IMR-90 (cell line): Measurements from ENCODE around the gene MVP. TPM values are rescaled to one million over a fixed set of nuclear protein-coding genes. Genes with fewer than 3 reads are reported as not detected.

Source experiments
- ATAC-seq: fragments of 200-7000 bp; cut with Tn5 transposase; 2 replicates; pipeline ENCODE4 v1.9.1; 2020; ENCODE audit warnings: low read depth, mild to moderate bottlenecking, moderate library complexity
- BruUV-seq: library from RNA; stranded (reverse); fragments of 400-500 nt; replicated peaks from 2 replicates; lab custom pipeline; 2021; lab: Mats Ljungman, UMichigan
- CTCF ChIA-PET: fragments of 300-600 bp; formaldehyde crosslinking; extraction: SDS; loops from one replicate; lab custom pipeline; 2021; ENCODE audit warnings: antibody characterized with exemption; lab: Yijun Ruan, JAX
- POLR2A ChIA-PET: fragments of 300-600 bp; sonication (Branson Sonifier 250); formaldehyde crosslinking; loops from one replicate; lab custom pipeline; 2022; ENCODE audit warnings: antibody characterized with exemption; ENCODE audit not compliant: unreplicated experiment; lab: Charles Lee
- DNase-seq: peaks from one replicate; pipeline ENCODE4 v3.0.0; 2013
- H2AFZ ChIP-seq: replicated peaks from 2 replicates; pipeline ENCODE3; 2013; ENCODE audit warnings: low read length, mild to moderate bottlenecking; ENCODE audit not compliant: poor library complexity
- H2AK5ac ChIP-seq: 2 replicates; pipeline ENCODE4 v1.6.1; 2013; ENCODE audit warnings: low read depth, low read length, inconsistent platforms
- H2AK9ac ChIP-seq: replicated peaks from 2 replicates; pipeline ENCODE3; 2013; ENCODE audit warnings: mild to moderate bottlenecking, low read depth, low read length, moderate library complexity; ENCODE audit not compliant: poor library complexity
- H2BK120ac ChIP-seq: 2 replicates; pipeline ENCODE4 v1.6.1; 2013; ENCODE audit warnings: low read depth, low read length, inconsistent platforms
- H2BK15ac ChIP-seq: 3 replicates; pipeline ENCODE4 v1.6.1; 2013; ENCODE audit warnings: low read depth, low read length, inconsistent platforms
- H2BK20ac ChIP-seq: 2 replicates; pipeline ENCODE4 v1.6.1; 2013; ENCODE audit warnings: low read depth, mild to moderate bottlenecking, inconsistent platforms, low read length, moderate library complexity
- H2BK5ac ChIP-seq: 2 replicates; pipeline ENCODE4 v1.6.1; 2013; ENCODE audit warnings: mild to moderate bottlenecking, low read depth, low read length, inconsistent platforms; ENCODE audit not compliant: poor library complexity, severe bottlenecking
- H3K14ac ChIP-seq: replicated peaks from 2 replicates; pipeline ENCODE4 v1.6.1; 2013; ENCODE audit warnings: low read depth, low read length, inconsistent platforms
- H3K18ac ChIP-seq: 2 replicates; pipeline ENCODE4 v1.6.1; 2013; ENCODE audit warnings: low read depth, low read length, control low read depth
- H3K23ac ChIP-seq: 2 replicates; pipeline ENCODE4 v1.6.1; 2013; ENCODE audit warnings: low read depth, low read length, inconsistent platforms
- H3K27ac ChIP-seq: 2 replicates; pipeline ENCODE4 v1.5.1; 2013; ENCODE audit warnings: mild to moderate bottlenecking, control low read depth, low read length; ENCODE audit not compliant: insufficient read depth
- H3K27me3 ChIP-seq: 2 replicates; pipeline ENCODE4 v1.6.1; 2013; ENCODE audit warnings: low read length; ENCODE audit not compliant: control insufficient read depth, insufficient read depth
- H3K36me3 ChIP-seq: 2 replicates; pipeline ENCODE4 v1.6.1; 2013; ENCODE audit warnings: low read length, mixed read lengths; ENCODE audit not compliant: control insufficient read depth, insufficient read depth
- H3K4ac ChIP-seq: 2 replicates; pipeline ENCODE4 v1.6.1; 2013; ENCODE audit warnings: low read depth, low read length, inconsistent platforms
- H3K4me1 ChIP-seq: 2 replicates; pipeline ENCODE4 v1.6.1; 2013; ENCODE audit warnings: low read length, mixed read lengths; ENCODE audit not compliant: control insufficient read depth, insufficient read depth
- H3K4me2 ChIP-seq: 2 replicates; pipeline ENCODE4 v1.6.1; 2013; ENCODE audit warnings: low read depth, mild to moderate bottlenecking, control low read depth, low read length, moderate library complexity
- H3K4me3 ChIP-seq: 2 replicates; pipeline ENCODE4 v1.5.1; 2013; ENCODE audit warnings: low read depth, mild to moderate bottlenecking, control low read depth, low read length, moderate library complexity; ENCODE audit not compliant: insufficient read depth
- H3K56ac ChIP-seq: 2 replicates; pipeline ENCODE4 v1.6.1; 2013; ENCODE audit warnings: low read length, inconsistent platforms; ENCODE audit not compliant: insufficient read depth; ENCODE audit errors: extremely low read depth
- H3K79me1 ChIP-seq, 2 experiments: 2 replicates each; pipeline ENCODE4 v1.6.1; 2013; ENCODE audit warnings: low read length in 2 of 2, inconsistent platforms in 1 of 2, low read depth in 1 of 2
- H3K9ac ChIP-seq: 2 replicates; pipeline ENCODE4 v1.6.1; 2013; ENCODE audit warnings: low read depth, low read length, control low read depth
- H3K9me1 ChIP-seq: 2 replicates; pipeline ENCODE4 v1.6.1; 2013; ENCODE audit warnings: low read length, inconsistent platforms; ENCODE audit not compliant: insufficient read depth
- H3K9me3 ChIP-seq: 2 replicates; pipeline ENCODE4 v1.6.1; 2013; ENCODE audit warnings: low read length; ENCODE audit not compliant: control insufficient read depth, insufficient read depth
- H4K20me1 ChIP-seq: 2 replicates; pipeline ENCODE4 v1.6.1; 2013; ENCODE audit warnings: low read length, inconsistent platforms; ENCODE audit not compliant: insufficient read depth
- H4K5ac ChIP-seq: 2 replicates; pipeline ENCODE4 v1.6.1; 2013; ENCODE audit warnings: mild to moderate bottlenecking, low read depth, low read length, control low read depth
- H4K8ac ChIP-seq, 2 experiments: 2 replicates each; pipeline ENCODE4 v1.6.1; 2013; ENCODE audit warnings: low read depth in 2 of 2, low read length in 2 of 2, control low read depth in 1 of 2, inconsistent platforms in 1 of 2
- H4K91ac ChIP-seq: 2 replicates; pipeline ENCODE4 v1.6.1; 2013; ENCODE audit warnings: low read depth, low read length, inconsistent platforms; ENCODE audit not compliant: insufficient read depth
- BHLHE40 ChIP-seq: fragments of 150-350 bp; IDR thresholded peaks from 2 replicates; pipeline ENCODE4 v1.6.1; 2016; ENCODE audit warnings: mild to moderate bottlenecking, low read depth, low read length
- CEBPB ChIP-seq: IDR thresholded peaks from 2 replicates; pipeline ENCODE4 v1.6.1; 2012; ENCODE audit warnings: low read depth, low read length, improper control_type of control experiment
- CHD1 ChIP-seq: IDR thresholded peaks from 2 replicates; pipeline ENCODE4 v1.6.1; 2012; ENCODE audit warnings: low read depth, low read length, improper control_type of control experiment
- ELK1 ChIP-seq: fragments of 150-350 bp; IDR thresholded peaks from 2 replicates; pipeline ENCODE4 v1.6.1; 2016; ENCODE audit warnings: low read depth, mild to moderate bottlenecking, low read length, moderate library complexity, borderline replicate concordance
- FOS ChIP-seq: fragments of 150-350 bp; IDR thresholded peaks from 2 replicates; pipeline ENCODE4 v1.6.1; 2016; ENCODE audit warnings: low read depth, low read length
- MAFK ChIP-seq: IDR thresholded peaks from 2 replicates; pipeline ENCODE4 v1.6.1; 2012; ENCODE audit warnings: low read depth, low read length, improper control_type of control experiment
- MAZ ChIP-seq: IDR thresholded peaks from 2 replicates; pipeline ENCODE4 v1.6.1; 2012; ENCODE audit warnings: low read depth, mild to moderate bottlenecking, low read length, improper control_type of control experiment, moderate library complexity, borderline replicate concordance
- MXI1 ChIP-seq: IDR thresholded peaks from 2 replicates; pipeline ENCODE4 v1.6.1; 2012; ENCODE audit warnings: low read depth, mild to moderate bottlenecking, low read length, moderate library complexity, borderline replicate concordance
- NFE2L2 ChIP-seq: fragments of 150-350 bp; IDR thresholded peaks from 2 replicates; pipeline ENCODE4 v1.6.1; 2016; ENCODE audit warnings: low read depth, mild to moderate bottlenecking, low read length
- POLR2A ChIP-seq: IDR thresholded peaks from 2 replicates; pipeline ENCODE4 v1.6.1; 2012; ENCODE audit warnings: mild to moderate bottlenecking, low read depth, low read length
- RAD21 ChIP-seq: IDR thresholded peaks from 2 replicates; pipeline ENCODE4 v1.6.1; 2012; ENCODE audit warnings: low read length, improper control_type of control experiment
- RCOR1 ChIP-seq: IDR thresholded peaks from 2 replicates; pipeline ENCODE4 v1.6.1; 2012; ENCODE audit warnings: mild to moderate bottlenecking, low read length, improper control_type of control experiment; ENCODE audit not compliant: insufficient replicate concordance
- RFX5 ChIP-seq: IDR thresholded peaks from 2 replicates; pipeline ENCODE4 v1.8.0; 2012; ENCODE audit warnings: low read depth, mild to moderate bottlenecking, low read length, moderate library complexity
- SMC3 ChIP-seq: fragments of 150-350 bp; IDR thresholded peaks from 2 replicates; pipeline ENCODE4 v1.6.1; 2016; ENCODE audit warnings: low read depth, mild to moderate bottlenecking, antibody characterized with exemption, low read length, moderate library complexity
- USF2 ChIP-seq: fragments of 150-350 bp; IDR thresholded peaks from 2 replicates; pipeline ENCODE4 v1.6.1; 2017; ENCODE audit warnings: mild to moderate bottlenecking, antibody characterized with exemption, low read length, low read depth
- WGBS, 2 experiments: methylation state at CpG; one replicate each; pipeline versions ENCODE4 v1.1.5 to v1.1.7; 2013; ENCODE audit warnings: missing lambda C conversion rate in 2 of 2; ENCODE audit not compliant: insufficient read length in 1 of 2; ENCODE audit errors: extremely low coverage in 2 of 2; 5-methylcytosine and 5-hydroxymethylcytosine counted together
- dilution Hi-C: fragments of 300-500 bp; cut with HindIII; formaldehyde crosslinking; loops from one replicate; pipeline ENCODE4 v1.14.3; 2018; ENCODE audit warnings: low sequenced_read_pairs; ENCODE audit not compliant: unreplicated experiment
- in situ Hi-C: fragments of 300-500 bp; cut with MboI; formaldehyde crosslinking; loops from 3 replicates; pipeline ENCODE4 v1.14.3; 2019; ENCODE audit warnings: low sequenced_read_pairs, inconsistent platforms, mixed read lengths
- intact Hi-C: fragments of 100-400 bp; cut with micrococcal nuclease; formaldehyde crosslinking; loops from 2 replicates; pipeline ENCODE4 v1.10.0; 2022
- polyA plus RNA-seq, 3 experiments: library from polyadenylated mRNA; depleted of rRNA; stranded (reverse); fragments of >200 nt; gene quantifications; 2 replicates each; pipeline ENCODE4 v1.2.3, GENCODE V29; 2012; ENCODE audit warnings: low replicate concordance in 1 of 3
- total RNA-seq: library from RNA; depleted of rRNA; stranded (reverse); fragments of >200 nt; gene quantifications from 2 replicates; pipeline ENCODE4 v1.2.3, GENCODE V29; 2012

The MVP gene
- total and polyA plus RNA-seq, 2 of the 4 experiments (the other 2 are of a cell fraction), result 204 to 319 TPM

GRCh38 chr16:29790183-29790948, 29.9 kb upstream of the MVP start, which contains the start of gene KIF22:
Gene KIF22, plus strand, starts transcription at chr16:29790751. Its CDS starts 9 bp downstream, at chr16:29790760.
- Histone ChIP-seq H3K9me3 (no peaks in the 10 kb centered on the region), H2AFZ (peak within 1 kb of the TSS; percentile 98), H3K9me1 (peaks cover 10% of the 10 kb centered on the region), H3K79me1 (peaks cover 18 to 45% of the 10 kb centered on the region in 2 experiments; a peak in 3 of 4 replicates), H4K20me1 (no peaks in the 10 kb centered on the region), H3K4me2 (peak within 1 kb of the TSS; percentile 94), H2AK9ac (peak within 1 kb of the TSS; percentile 71), H3K4me1 (peaks cover 3% of the 10 kb centered on the region), H3K36me3 (no peaks in the 10 kb centered on the region), H3K4ac (peak within 1 kb of the TSS; percentile 95), H4K91ac (peak within 1 kb of the TSS; percentile 92), H4K5ac (peak within 1 kb of the TSS; percentile 95), H3K27ac (peak within 1 kb of the TSS; percentile 77), H2BK15ac (peak within 1 kb of the TSS; percentile 87; the same call in 2 of the 3 replicates), H3K18ac (peak within 1 kb of the TSS; percentile 20), H3K56ac (peak within 1 kb of the TSS; percentile 79), H2AK5ac (peak within 1 kb of the TSS; percentile 94), H4K8ac (peak within 1 kb of the TSS; percentile 99), H2BK120ac (peak within 1 kb of the TSS; percentile 78), H3K23ac (peak within 1 kb of the TSS; percentile 85), H3K9ac (peak within 1 kb of the TSS; percentile 87), H3K14ac (peak within 1 kb of the TSS; percentile 97), H3K27me3 (no peaks in the 10 kb centered on the region), H3K4me3 (peak within 1 kb of the TSS; percentile 77), H2BK20ac (peak within 1 kb of the TSS; percentile 57), H2BK5ac (peak within 1 kb of the TSS; percentile 74)
- ChIA-PET POLR2A (no interaction called here), CTCF (interaction anchor here (0.8 to 1.7 kb wide), 5 partner anchors 14 to 58 kb away, joined by 3 to 4 read pairs (median 3); no protein-coding TSS in a partner anchor)
- DNase-seq (peak; percentile 98), ATAC-seq (peak; percentile 96)
- intact Hi-C loops, result loop anchor here (2.0 kb wide), 1 partner anchor 90 kb away; no protein-coding TSS in a partner anchor
- dilution Hi-C loops, result no loop called here
- 1% methylated on average over 18 of the region's 67 CpGs; no CpG with 5 or more reads in 1 of the 2 experiments for WGBS, 2 experiments
- no TSS peak for BruUV-seq
- in situ Hi-C loops, result no loop called here
- TF ChIP-seq MAFK (no peak), RFX5 (peak; percentile 46; the same call in 1 of the 2 replicates), BHLHE40 (no peak), CHD1 (0 out of 2 replicates have a peak, but pooled peaks have one; percentile 65), NFE2L2 (0 out of 2 replicates have a peak, but pooled peaks have one; percentile 2), RCOR1 (peak; percentile 77), CEBPB (no peak), MAZ (peak; percentile 76; the same call in 1 of the 2 replicates), ELK1 (no peak), USF2 (no peak), POLR2A (peak; percentile 52; the same call in 1 of the 2 replicates), MXI1 (peak; percentile 95), SMC3 (peak; percentile 38; the same call in 1 of the 2 replicates), RAD21 (peak; percentile 62), FOS (0 out of 2 replicates have a peak, but pooled peaks have one; percentile 21)
